DMS79 treated with DMSO at 0.1 percent for 48 hours (cell line): ENCODE measurements around the gene TRIP13.

ENCODE experiments used
- DNase-seq: peaks from one replicate; lab custom pipeline; 2025; lab: John Stamatoyannopoulos, UW

TRIP13 gene

DNA sequence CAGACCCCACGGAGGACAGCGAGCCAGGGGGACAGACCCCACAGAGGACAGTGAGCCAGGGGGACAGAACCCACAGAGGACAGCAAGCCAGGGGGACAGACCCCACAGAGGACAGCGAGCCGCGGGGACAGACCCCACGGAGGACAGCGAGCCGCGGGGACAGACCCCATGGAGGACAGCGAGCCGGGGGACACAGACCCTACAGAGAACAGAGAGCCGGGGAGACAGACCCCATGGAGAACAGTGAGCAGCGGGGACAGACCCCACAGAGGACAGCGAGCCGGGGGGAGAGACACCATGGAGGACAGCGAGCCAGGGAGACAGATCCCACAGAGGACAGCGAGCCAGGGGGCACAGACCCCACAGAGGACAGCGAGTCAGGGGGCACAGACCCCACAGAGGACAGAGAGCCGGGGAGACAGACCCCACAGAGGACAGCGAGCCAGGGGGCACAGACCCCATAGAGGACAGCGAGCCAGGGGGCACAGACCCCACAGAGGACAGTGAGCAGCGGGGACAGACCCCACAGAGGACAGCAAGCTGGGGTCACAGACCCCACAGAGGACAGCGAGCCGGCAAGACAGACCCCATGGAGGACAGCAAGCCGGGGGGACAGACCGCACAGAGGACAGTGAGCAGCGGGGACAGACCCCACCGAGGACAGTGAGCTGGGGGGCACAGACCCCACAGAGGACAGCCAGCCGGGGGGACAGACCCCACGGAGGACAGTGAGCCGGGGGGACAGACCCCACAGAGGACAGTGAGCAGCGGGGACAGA, 37.5 kb upstream of the TRIP13 start:
- no peak for DNase-seq

DNA sequence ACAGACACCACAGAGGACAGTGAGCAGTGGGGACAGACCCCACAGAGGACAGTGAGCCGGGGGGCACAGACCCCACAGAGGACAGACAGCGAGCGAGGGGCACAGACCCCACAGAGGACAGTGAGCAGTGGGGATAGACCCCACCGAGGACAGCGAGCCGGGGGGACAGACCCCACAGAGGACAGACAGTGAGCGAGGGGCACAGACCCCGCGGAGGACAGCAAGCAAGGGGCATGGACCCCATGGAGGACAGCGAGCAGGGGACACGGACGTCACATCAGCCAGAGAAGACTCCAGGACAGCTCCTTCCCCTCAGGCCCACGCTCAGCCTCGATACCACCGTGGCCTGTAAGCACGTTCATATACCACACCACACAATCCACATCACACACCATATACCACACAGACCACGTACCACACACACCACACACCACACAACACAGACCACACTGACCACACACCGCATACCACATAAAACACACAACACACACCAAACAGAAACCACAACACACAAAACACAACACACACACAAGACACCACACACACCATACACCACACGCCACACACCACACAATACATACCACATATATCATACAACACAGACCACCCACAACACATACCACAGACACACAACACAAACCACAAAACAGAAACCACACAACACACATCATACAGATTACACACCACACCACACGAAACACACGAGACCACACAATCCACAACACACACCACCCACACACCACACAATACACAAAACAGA, 36.7 kb upstream of the TRIP13 start:
- DNase-seq, result no peak

DNA sequence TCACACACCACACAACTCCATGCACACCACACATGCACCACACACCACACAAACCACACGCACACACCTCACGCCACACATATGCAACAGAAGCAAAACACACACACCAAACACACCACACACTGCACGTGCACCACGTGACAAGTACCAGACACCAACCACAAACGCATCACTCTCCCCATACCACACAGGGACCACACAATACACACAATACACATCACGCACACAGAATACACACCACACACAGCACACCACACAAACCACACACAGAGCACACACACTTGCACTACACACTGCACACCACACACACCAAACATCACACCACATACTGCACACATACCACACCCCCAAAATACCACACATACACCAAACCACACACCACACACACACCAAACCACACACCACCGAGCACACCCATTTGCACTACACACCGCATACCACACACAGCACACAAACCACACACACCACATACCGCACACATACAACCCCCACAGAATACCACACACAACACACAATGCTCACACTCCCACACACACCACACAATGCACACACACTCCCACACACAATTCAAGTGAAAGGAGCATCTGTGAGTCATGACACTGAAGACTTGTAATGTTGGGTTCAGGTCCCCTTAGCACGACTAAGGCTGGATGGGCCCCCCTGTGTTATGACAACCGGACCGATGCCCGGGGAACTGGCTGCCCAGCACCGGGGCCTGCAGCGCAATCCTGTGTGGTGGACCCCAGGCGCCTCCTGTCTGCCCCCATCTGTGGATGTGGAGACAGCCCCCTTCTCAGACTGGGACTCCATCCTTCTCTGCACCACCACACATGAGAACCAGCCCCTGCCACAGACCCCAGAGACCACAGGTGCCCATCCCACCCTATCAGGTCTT, 35.9 kb upstream of the TRIP13 start:
- DNase-seq, result no peak

DNA sequence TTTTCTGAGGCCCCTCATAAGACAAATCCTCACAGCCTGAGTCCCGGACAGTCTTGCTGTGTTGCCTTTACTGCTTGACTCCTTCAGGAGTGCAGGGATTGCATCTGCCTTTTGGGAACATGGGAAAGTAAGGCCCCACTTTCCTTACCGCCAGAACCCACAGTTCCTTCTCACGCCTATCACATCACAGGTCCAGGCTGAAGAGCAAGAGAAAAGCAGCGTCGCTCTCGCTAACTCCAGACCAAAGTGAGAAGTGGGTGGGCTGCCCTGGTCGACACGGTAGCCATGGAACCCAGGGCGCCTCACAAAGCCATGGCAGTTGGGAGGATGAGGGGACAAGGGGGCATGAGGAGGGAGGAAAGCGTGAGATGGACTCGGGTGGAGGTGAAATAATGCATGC, 34.0 kb upstream of the TRIP13 start:
- no peak for DNase-seq

DNA sequence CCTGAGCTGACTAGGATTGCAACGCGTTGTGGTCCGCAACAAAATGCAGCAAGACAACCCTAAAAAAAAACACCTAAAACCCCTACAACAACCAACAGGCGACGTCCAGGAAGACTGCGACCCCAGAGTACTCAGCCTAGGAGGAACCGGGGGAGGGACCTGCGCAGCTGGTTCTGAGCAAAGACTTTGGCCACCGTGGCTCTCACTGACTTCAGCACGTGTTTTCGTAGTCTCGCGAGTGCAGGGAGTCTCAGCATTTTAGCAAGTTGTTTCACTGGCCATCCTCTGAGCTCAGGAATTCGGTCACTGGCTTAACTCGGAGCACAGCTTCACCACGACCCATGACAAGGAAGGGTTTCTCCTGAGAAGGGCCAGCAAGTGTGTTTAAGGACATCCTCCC, 33.3 kb upstream of the TRIP13 start:
- no peak for DNase-seq

DNA sequence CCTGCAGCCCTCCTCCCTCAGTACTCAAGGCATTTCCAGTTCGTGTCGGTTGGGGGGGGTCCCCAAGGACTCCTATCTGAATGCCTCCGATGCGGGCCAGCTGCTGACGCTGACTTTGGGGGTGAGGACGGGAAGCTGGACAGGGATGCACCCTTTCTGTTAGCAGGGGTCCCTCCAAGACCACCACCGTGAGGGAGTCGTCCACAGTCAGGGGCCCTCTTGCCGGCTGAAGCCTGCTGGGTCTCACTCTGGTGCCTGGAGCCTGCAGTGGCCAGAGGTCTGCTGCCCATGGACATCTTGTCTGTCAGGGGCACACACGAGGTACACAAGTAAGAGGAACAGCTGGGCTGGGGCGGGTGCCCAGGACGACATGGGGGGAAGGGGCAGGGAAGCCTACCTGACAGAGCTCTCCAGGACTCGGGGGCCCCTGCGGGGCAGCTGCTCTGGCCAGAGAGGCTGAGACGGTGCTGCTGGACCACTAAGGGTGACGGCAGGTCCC, 32.8 kb upstream of the TRIP13 start:
- DNase-seq, result no peak

DNA sequence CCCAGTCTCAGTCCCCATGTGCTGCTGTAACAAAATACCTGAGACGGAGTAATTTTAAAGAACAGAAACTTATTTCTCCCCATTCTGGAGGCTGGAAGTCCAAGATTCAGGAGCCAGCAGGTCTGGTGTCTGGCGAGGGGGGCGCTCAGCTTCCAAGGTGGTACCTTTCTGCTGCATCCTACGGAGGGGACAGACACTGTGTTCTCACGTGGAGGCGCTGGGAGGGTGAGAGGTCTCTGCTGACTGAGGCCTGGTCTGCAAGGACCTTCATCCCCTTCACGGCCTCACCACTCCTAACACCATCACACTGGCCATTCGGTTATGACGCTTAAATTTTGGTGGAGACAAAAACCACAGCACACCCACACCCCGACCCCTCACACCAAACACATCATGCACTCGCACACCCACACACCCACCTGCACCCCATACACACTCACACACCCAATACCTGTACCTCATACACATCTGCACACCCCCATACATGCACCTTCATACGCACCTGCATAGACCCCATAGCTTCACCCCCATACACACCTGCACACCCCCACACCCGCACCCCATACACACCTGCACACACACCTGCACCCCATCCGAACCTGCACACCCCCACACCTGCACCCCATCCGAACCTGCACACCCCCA, 32.1 kb upstream of the TRIP13 start:
- no peak for DNase-seq

DNA sequence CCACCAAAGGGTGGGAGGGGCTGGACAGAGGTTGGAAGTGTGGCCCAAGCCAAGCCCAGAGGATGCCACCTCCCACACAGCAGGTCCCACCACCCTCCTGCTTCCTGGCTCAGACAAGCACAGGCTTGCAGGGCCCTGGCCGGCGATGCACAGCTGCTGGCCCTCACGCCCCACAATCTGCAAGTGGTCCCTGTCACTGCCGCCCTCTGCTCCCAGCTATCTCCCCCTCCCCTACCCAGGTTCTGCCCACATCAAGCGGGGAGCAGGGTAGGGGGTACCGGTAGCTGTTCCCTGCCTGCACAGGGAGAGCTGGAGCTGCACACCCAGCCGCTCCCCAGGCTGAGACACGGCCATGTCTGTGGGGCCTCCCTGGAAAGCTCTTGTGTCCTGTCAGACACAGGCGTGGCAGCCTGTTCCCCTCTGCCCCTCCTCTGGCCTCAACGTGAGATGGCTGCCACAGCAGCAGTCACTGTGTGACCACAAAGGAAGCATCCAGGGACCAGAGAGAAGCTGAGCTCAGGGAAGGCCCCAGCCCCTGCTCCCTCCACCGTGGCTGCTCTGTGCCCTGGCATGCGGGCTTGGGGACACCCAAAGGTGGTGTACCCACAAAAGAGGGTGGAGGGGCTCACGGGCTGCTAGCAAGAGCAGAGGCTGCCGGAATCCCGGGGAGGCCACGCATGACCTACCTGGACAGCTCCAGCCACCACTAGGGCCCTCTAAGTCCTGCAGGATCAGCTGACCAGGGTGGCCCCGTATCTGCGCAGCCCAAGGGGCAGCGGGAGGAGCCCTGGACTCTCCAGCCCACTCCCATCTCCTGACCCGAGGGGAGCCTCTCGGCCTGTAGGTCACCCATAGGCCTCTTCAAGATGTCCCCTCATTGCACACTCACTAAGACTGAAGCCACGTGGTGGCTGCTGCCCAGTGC, 31.0 kb upstream of the TRIP13 start:
- DNase-seq, result no peak

DNA sequence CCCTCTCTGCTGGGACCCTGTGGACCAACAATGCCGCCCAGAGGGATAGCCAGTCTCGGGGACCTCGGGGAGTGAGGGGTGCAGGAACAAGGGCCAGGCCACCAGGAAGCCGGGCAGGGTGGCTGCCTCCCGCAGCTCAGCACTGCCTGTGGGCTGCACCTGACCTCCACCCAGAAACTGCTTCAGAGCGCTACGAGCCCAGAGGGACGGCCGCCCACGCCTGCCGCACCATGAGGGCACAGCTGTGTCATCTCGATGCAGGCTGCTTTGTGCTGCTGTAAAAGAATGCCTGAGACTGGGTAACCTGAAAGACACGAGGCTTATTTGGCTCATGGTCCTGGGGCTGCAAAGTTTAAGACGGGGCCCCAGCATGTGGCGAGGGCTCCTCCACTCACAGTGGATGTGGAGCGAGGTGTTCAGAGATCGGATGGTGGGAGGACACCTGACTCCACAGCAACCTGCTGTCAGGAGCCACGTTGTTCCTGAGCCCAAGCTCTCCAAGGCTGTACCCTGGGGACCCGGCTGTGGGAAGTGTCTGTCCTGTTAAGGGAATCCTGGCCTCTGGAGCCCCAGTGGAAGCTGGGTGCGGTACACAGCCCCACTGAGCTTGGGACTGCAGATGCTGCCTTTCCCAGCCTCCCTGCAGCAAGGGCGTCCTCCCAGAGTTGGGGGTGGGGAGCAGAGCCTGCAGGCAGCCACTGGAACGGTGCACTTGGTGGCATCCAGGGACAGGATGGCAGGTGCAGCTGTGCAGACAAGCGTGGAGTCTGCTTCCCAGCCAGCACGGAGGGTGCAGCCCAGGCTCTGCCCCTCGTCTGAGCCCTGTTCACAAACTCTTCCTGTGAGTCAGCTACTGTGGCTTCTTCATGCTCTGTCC, 30.1 kb upstream of the TRIP13 start:
- peak; percentile 84 for DNase-seq

DNA sequence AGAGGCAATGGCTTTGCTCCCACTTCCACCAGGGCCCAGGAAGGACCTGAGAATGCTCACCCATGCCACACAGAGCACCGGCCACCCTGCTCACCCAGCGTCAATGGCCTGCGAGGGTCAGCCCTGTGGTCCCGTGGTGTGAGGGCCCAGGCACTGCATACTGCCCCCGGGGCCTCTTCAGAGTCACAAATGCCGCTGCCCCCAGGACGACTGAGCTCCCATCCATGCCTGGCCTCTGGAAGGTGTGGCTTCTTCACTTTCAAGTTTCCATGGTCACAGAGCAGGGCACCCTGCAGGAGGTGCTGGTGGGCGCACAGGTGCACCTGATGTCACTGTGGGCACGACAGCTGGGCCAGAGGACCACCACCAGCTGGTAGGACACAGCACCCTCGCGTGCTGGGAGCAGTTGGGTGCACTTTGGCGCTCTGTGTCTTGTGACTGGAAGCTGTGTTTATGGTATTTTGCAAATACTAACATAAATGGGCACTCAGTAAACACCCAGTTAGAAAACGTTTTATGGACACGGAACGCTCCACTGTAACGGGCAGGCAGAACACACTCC, 29.4 kb upstream of the TRIP13 start:
- no peak for DNase-seq

DNA sequence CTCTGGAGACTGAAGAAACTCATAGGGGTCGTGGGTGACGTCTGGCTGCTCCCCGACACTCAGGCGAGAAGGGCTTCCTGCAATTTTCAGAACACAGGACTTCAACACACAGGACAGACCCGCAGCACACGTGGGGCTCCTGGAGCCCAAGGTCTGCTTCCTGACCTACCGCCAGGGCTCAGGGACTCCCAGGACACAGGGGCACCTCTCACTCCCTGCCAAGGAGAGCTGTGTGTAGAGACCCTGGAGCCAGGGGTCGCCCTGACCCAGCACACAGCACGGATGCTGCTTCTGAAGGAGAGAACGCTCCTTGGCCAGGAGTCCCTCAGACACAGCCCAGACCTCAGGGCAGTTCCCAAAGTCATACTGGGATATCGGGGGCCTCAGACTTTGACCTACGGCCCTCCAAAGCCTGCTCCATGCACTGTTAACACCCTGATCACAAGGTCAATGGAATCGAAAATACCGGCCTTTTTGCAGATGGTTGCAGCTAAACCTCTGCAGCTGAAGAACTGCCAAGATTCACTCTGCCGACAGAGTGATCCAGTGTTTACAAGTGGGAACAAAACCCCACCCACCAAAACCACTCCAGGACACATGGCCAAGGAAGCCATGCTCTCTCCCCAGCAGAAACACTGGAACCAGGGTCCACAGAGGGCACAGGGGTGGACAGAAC, 28.1 kb upstream of the TRIP13 start:
- DNase-seq, result no peak

DNA sequence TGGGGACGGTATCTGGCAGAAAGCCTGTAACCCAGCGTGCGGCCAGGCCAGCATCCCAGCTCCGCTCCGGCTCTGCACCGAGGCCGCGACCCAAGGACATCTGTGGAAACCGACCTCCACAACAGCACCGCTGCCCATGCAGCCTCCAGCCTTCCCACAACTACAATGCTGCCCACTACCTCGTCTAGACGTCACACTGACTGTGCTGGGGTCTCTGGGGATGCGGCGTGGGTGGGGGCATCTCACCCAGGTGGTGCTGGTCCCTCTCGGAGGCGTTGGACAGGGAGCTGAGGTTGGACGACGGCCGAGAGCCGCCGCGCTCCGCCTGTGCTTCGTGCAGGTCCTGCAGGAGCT, 27.5 kb upstream of the TRIP13 start:
- DNase-seq, result no peak

DNA sequence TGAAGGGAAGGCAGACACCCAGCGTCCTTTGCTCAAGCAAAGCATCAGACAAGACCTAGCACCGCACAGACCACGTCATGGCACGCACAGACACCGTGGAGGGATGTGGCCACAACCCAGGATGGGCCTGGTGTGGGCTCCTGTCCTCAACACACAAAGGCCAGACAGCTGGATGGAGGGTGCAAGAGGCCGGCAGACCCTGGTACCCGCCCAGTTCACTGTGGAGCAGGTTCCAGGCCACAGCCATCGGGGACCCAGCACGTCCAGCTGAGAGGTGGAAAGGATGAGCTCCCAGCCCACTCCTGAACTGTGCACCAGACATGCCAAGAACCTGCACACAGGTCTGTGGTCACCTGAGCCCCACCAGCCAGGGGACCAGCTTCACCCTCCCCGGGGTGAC, 26.9 kb upstream of the TRIP13 start:
- no peak for DNase-seq

DNA sequence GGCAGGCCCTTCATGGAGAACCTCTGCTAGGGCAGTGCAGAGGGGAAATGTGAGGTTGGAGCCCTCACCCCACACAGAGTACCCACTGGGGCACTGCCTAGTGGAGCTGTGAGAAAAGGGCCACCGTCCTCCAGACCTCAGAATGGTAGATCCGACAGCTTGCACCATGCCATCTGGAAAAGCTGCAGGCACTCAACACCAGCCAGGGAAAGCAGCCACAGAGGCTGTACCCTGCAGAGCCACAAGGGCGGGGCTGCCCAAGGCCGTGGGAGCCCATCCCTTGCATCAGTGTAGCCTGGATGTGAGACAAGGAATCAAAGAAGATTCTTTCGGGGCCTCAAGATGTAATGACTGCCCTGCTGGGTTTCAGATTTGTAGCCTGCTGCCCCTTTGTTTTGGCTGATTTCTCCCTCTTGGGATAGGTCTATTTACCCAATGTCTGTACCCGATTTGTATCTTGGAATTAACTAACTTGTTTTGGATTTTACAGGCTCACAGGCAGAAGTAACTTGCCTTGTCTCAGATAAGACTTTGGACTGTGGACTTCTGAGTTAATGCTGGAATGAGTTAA, 25.3 kb upstream of the TRIP13 start:
- DNase-seq, result no peak

DNA sequence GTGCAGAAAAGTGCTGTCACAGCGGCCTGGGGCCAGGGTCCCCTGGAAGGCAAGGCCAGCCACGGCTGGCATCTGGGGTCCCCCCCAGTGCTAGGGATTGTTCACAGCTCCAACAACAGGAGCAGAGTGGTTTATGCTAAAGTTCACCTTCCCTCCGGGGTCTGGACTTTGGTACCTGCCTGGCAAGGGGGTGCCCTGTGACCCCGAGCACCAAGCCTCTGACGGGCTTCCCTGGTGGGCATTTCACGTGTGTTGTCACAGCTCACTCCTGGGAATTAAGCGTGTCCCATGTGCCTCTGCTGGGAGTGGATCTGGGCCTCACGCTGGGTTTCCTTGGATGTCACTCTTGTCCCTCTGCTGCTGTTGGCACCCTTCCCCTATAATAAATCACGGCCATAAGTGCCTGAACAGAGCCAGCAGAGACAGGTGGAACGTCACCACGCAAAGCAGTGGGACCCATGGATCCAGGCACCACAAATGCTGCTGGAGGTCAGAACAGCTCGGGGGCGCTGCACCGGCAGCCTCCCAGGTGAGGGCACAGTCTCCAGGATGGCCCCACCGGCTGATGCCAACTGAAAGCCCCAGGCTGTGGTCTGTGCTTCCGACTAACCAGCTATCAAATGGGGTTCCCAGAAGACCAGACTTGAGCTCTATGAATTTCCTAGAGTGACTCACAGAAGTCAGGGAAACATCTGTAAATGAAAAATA, 24.1 kb upstream of the TRIP13 start:
- DNase-seq, result no peak

DNA sequence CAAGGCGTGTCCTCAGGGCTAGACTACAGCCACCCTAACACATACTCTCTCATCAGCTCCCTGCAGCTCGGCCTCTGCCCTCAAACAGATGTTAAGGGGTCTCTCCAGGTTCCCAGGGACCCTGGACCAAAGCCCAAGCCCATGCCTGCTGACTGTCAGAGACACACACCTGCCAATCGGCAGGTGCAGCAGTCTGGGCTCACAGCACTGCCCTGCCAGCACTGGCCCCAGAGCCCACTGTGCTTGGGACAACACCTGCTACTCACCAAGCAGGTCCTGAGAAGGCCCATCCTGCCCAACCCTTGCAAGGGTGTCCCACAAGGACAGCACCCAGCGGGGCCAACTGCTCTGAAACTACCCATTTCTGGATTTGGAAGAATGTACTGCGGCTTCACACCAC, 21.7 kb upstream of the TRIP13 start:
- DNase-seq, result no peak

DNA sequence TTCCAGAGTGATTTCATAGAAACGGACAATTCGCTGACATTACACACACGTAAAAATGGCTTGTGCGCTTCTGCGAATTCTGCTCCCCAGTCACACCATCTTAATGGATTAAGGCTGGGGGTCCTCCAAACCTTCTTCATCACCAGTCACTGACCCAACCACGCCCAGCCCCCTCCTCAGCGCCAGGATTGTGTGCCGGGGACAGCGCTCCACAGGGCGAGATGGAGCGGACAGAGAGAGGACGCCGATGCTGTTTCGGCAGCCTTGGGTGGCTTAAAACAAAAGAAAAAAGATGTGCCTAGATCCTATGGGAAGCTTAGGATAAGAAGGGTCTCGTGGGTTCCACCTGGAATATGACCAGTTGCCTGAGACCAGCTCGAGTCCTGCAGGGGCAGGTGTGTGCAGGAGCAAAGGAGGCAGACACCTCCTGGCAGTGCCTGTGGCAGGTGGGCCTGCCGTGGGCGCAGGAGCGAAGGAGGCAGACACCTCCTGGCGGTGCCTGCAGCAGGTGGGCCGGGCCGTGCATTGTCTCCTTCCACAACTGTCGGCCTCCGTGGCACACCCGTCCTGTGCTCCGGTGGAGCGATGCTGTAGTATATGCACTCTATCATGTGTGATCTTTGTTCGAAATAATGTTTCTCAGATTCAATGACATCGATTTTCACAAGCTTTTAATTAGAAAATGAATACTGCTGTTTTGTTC, 20.9 kb upstream of the TRIP13 start:
- DNase-seq, result no peak
